Keratinocyte (primary cell): ENCODE measurements around the gene DPP3.

Experiments used
- CTCF ChIP-seq, 3 experiments: IDR thresholded peaks in 1 of 3; conservative IDR thresholded peaks in 1 of 3; optimal IDR thresholded peaks in 1 of 3; 2 replicates in 2 of 3; 3 replicates in 1 of 3; pipeline versions ENCODE3 to v1.5.1; 2011; ENCODE audit warnings: low read length in 3 of 3, mild to moderate bottlenecking in 3 of 3, moderate library complexity in 2 of 3, control low read depth in 1 of 3, inconsistent platforms in 1 of 3; ENCODE audit not compliant: insufficient read depth in 2 of 3; ENCODE audit errors: extremely low read depth in 1 of 3
- EZH2 ChIP-seq: IDR thresholded peaks from one replicate; pipeline ENCODE4 v1.6.1; 2012; ENCODE audit warnings: inconsistent platforms, mild to moderate bottlenecking, low read length, moderate library complexity

DNA sequence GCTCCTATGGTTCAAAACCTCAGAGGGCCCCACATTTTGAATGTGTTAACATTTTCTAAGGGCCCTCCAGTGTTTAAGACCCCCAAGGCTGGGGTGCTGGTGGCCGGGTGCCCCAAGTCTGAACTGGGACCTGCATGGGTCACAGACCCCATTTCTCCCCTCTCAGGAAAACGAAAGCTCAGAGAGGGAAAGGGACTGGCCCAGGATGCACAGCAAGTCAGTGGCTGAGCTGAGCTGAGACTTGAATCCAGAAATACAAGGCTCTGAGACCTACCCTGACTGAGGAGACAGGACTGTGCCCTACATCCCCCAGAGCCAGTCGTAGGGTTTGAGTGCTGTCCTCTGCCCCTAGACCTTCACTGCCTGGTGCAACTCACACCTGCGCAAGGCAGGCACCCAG is 70.7 kb downstream of the DPP3 start:
- TF ChIP-seq CTCF (optimal IDR thresholded peaks at IDR 0.05 in 1 of 3, IDR thresholded peaks at IDR 0.05 in 1 of 3, conservative IDR thresholded peaks at IDR 0.05 in 1 of 3; ENCODE audit: extremely low read depth in 1 of 3, insufficient read depth in 2 of 3, low read length in 3 of 3) (no peak), EZH2 (no peak)
